Activated CD4-positive, alpha-beta T cell treated with anti-CD3 and anti-CD28 coated beads for 24 hours (primary cell): ENCODE measurements around the gene N4BP2.

ENCODE experiments used
- DNase-seq, 2 donors: peaks; one replicate each; pipeline ENCODE4 v3.0.0-alpha.2; 2020; ENCODE audit warnings: low read depth in 2 of 2

The N4BP2 gene

GRCh38 chr4:40152637-40153036 is 96.0 kb downstream of the N4BP2 start:
- DNase-seq: no peak

- no peak for DNase-seq
These were observed 100.8 kb downstream of the N4BP2 start for GRCh38 chr4:40157436-40157835.

- DNase-seq: no peak
These were observed 103.6 kb downstream of the N4BP2 start for GRCh38 chr4:40160258-40160657.

- DNase-seq: no peak
These were observed 107.8 kb downstream of the N4BP2 start for GRCh38 chr4:40164459-40164858.

DNA sequence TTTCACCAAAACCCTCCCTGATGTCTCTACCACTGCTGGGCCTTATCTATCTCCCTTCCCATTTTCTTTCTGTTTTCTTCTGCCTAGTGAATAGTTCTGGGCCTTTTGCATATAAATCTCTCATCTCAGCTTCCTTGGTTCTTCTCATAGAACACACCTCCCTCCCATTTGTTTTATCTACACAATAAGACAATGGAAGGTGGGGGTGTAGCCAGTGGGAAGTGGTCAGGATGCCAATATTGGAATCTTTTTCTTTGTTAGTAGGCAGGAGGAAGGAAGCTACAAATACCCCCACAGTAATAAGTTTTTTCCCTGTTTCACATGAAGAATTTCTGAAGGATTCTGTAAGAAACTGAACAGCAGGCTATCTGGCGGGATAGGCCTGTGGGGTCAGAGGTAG is 109.3 kb downstream of the N4BP2 start:
- DNase-seq: no peak

- no peak for DNase-seq
These were observed 111.4 kb downstream of the N4BP2 start for GRCh38 chr4:40168070-40168469.

DNA sequence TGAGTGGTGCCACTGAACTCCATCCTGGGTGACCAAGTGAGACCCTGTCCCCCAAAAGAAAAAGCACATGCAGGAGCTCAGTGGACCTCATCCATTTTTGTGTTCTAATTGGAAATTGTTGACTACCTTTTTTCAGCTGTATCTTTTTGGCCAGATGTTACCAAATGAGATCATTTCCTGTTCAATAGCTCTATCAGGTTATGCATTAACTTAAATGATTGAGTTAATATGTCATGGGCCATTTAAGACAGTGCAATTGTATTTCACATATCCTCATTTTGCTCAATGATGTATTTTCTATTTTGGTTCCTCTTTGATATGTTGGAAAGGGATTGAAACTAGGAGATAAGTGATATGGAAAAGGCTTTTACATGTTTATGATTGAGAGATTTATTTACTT is 113.9 kb downstream of the N4BP2 start:
- no peak for DNase-seq

- DNase-seq: no peak
These were observed 116.8 kb downstream of the N4BP2 start for GRCh38 chr4:40173470-40173875.

- no peak for DNase-seq
These were observed 120.0 kb downstream of the N4BP2 start for GRCh38 chr4:40176602-40177001.

GRCh38 chr4:40177591-40177990 is 120.9 kb downstream of the N4BP2 start:
- no peak for DNase-seq

- no peak for DNase-seq
These were observed 122.0 kb downstream of the N4BP2 start for GRCh38 chr4:40178672-40179071.

DNA sequence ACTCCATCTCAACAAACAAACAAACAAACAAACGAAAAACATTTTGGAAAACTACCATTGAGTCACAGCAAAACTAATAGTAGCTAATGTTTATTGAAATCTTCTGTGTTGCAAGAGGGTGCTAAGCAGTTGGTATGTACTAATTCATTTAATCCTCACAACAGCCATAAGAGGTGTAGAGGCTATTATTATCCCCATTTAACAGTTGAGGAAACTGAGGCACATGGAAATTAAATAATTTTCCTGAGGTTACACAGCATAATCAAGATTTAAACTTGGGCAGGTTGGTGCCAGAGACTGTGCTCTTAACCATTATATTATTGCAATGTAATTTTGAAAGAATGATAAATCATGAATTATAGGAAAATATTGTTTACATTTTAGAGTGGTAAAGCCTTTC is 122.7 kb downstream of the N4BP2 start:
- no peak for DNase-seq

DNA sequence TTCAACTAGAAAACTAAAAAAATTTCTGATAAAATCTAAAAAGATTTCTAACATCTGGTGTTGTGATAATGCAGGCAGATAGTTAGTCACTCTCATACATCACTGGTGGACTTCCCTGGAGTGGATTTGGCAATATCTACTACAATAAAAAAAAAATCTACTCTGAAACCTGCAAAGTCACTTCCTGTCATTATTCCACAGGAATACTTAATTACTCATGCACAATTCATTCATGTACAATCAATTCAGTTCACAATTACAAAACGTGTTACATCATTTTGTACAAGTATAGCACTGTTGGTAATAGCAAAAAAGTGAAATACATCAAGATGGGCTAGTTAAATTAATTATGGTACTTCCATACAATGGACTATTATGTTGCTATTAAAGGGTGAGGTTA is 123.7 kb downstream of the N4BP2 start:
- no peak for DNase-seq

DNA sequence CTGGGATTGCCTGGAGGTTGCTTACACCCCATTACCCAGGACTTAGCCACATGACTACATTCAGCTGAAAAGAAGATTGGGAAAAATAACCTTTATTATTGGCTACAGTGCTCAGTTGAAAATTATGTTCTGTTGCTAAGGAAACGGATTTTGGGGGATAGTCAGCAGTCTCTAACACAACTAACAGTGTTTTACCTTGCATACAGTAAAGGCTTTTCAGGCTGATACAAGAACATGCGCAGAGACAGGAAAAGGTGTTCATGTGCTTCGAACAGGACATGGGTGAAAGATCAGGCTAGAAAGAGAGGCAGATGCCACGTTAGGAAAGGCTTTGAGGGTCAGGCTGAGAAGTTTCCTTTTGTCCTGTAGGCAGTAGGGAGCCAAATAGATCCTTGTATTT is 125.4 kb downstream of the N4BP2 start:
- no peak for DNase-seq

- no peak for DNase-seq
These were observed 126.3 kb downstream of the N4BP2 start for GRCh38 chr4:40182954-40183353.

- DNase-seq: no peak
These were observed 127.2 kb downstream of the N4BP2 start for GRCh38 chr4:40183615-40184411.

GRCh38 chr4:40185830-40186664 is 129.4 kb downstream of the N4BP2 start:
- DNase-seq: no peak

DNA sequence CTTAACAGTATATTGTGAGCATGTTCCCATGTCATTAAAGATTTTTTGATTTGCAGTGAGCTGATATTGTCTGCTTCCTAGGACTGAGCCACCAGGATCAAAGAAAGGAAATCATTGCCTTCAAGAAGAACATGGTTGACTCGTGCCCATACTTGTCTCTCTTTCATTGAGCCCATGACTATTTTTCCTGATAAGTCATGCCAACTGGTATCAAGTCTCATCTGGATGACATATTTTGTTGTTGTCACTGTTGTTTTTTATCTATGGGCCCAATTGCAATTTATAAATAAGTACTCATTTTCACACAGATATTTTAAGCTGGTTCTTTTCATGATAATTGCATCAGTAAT is 130.0 kb downstream of the N4BP2 start:
- no peak for DNase-seq

GRCh38 chr4:40187386-40187906 is 130.8 kb downstream of the N4BP2 start:
- DNase-seq: no peak

GRCh38 chr4:40190019-40190418 is 133.4 kb downstream of the N4BP2 start:
- no peak for DNase-seq

DNA sequence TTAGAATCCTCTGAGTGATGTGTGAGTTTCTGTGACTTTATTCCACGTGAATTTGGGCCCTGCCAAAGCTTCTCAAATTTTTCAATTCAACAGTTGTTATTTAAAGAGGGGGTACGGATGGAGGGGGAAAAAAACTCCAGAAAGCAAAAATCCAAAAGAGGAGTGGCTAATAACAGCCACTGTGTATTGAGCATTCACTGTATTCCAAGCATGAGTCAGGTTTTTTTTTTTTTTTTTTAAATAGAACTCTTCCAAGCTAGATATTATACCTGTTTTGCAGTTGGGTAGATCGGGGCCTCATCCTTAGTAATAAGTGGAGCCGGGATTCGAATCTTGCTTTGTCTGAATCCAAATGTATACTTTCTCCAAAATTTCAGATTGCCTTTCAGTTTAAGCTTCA is 133.8 kb downstream of the N4BP2 start:
- no peak for DNase-seq

DNA sequence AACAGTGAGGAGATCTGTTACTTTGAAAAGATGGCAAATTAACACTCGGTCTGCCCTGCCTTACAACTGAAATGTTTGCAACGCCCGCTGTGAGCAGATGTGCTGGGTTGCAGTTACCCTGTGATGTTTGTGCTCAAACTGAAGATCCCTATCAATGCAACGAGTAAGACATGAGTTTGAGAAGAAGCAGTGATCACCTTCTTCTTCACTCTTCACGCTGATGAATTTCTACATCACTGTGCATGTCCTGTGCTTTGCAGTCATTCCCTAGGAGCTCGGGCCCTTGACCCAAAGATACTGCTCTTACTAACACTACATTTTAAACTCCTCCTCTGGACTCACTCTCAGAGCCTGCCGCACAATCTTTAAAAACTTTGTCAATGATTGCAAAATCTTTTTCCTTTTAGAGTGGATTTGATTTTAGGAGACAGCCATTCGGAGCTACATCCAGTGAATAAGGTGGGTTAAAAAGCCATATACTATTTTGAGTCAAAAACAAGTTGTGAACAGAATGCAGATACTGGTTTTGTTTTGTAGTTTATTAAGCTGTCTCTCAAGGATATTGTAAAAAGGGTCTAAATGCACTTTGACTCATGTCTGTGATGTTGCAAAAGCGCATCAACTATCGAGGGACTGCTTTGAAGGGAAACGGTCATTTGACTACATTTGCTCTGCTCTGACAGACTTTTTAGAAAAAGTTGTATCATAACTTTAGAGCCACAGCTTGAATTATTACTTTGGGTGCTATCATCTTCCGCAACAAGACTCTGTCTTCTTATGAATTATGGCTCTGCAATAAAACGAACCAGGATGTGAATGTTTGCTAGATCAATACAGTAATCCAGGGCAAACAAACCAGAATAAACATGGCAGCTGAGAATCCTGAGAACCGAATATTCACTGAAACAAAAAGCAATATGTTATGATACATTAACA is 134.5 kb downstream of the N4BP2 start:
- DNase-seq: no peak
